Caco-2 (cell line): ENCODE data around the gene TMPRSS3. TPM values are rescaled to one million over a fixed set of nuclear protein-coding genes. Genes with fewer than 3 reads are reported as not detected.

Experiments used
- BruUV-seq: library from RNA; stranded (reverse); fragments of 400-500 nt; replicated peaks from 2 replicates; lab custom pipeline; 2021; lab: Mats Ljungman, UMichigan
- CTCF ChIA-PET: fragments of 300-600 bp; sonication (Branson Sonifier 250); formaldehyde crosslinking; loops from one replicate; lab custom pipeline; 2022; ENCODE audit warnings: antibody characterized with exemption; lab: Charles Lee
- POLR2A ChIA-PET: fragments of 300-600 bp; sonication (Branson Sonifier 250); formaldehyde crosslinking; loops from one replicate; lab custom pipeline; 2022; ENCODE audit warnings: antibody characterized with exemption; lab: Charles Lee
- DNase-seq, 2 experiments: peaks; one replicate each; pipeline versions ENCODE4 v3.0.0 to v3.0.0-alpha.2; 2020 to 2022
- H3K27me3 ChIP-seq: replicated peaks from 2 replicates; pipeline ENCODE4 v1.6.0; 2011; ENCODE audit warnings: low read length; ENCODE audit not compliant: control insufficient read depth, insufficient read depth
- H3K36me3 ChIP-seq: 2 replicates; pipeline ENCODE4 v1.5.1; 2011; ENCODE audit warnings: low read length; ENCODE audit not compliant: control insufficient read depth, insufficient read depth
- H3K4me1 ChIP-seq: fragments of 250-450 bp; sonication (Bioruptor Pico); 2 replicates; pipeline ENCODE4 v1.5.1; 2020; ENCODE audit warnings: mild to moderate bottlenecking
- H3K4me3 ChIP-seq: 2 replicates; pipeline ENCODE4 v1.5.1; 2011; ENCODE audit warnings: low read depth, mild to moderate bottlenecking, control low read depth, low read length
- H3K9me3 ChIP-seq: fragments of 250-450 bp; sonication (Bioruptor Pico); 2 replicates; pipeline ENCODE4 v1.5.1; 2020; ENCODE audit warnings: mild to moderate bottlenecking, moderate library complexity
- H3K27ac Mint-ChIP-seq: one replicate; pipeline ENCODE4 v1.8.0; 2022; ENCODE audit warnings: mixed read lengths; ENCODE audit not compliant: unreplicated experiment
- H3K27me3 Mint-ChIP-seq: one replicate; pipeline ENCODE4 v1.8.0; 2022; ENCODE audit warnings: mixed read lengths; ENCODE audit not compliant: insufficient read depth, unreplicated experiment
- H3K36me3 Mint-ChIP-seq: one replicate; pipeline ENCODE4 v1.8.0; 2022; ENCODE audit warnings: mild to moderate bottlenecking, mixed read lengths; ENCODE audit not compliant: insufficient read depth, unreplicated experiment
- H3K4me1 Mint-ChIP-seq: one replicate; pipeline ENCODE4 v1.8.0; 2022; ENCODE audit warnings: low read depth, mixed read lengths; ENCODE audit not compliant: unreplicated experiment
- H3K4me3 Mint-ChIP-seq: one replicate; pipeline ENCODE4 v1.8.0; 2022; ENCODE audit warnings: mild to moderate bottlenecking, moderate library complexity, mixed read lengths; ENCODE audit not compliant: unreplicated experiment
- H3K9me3 Mint-ChIP-seq: one replicate; pipeline ENCODE4 v1.8.0; 2022; ENCODE audit warnings: mixed read lengths; ENCODE audit not compliant: unreplicated experiment
- intact Hi-C: fragments of 100-400 bp; cut with micrococcal nuclease; formaldehyde crosslinking; loops from one replicate; pipeline ENCODE4 v1.10.0; 2022; ENCODE audit not compliant: unreplicated experiment
- total RNA-seq: library from RNA; stranded (reverse); gene quantifications from 2 replicates; pipeline ENCODE4 v1.2.3, GENCODE V29; 2022
- TF ChIP-seq, protein P1 (sequence below), 2 experiments: fragments of 200-600 bp in 1 of 2; IDR thresholded peaks; 1 replicate in 1 of 2; 2 replicates in 1 of 2; pipeline versions ENCODE4 v1.5.1 to v1.8.0; 2011 to 2022; ENCODE audit warnings: antibody characterized with exemption in 1 of 2, control low read depth in 1 of 2, inconsistent platforms in 1 of 2, low read depth in 1 of 2, low read length in 1 of 2, mild to moderate bottlenecking in 1 of 2, moderate library complexity in 1 of 2; ENCODE audit not compliant: insufficient read depth in 1 of 2, severe bottlenecking in 1 of 2, unreplicated experiment in 1 of 2

The TMPRSS3 gene
- total RNA-seq, 1 experiment from 2014 or later: not detected

DNA sequence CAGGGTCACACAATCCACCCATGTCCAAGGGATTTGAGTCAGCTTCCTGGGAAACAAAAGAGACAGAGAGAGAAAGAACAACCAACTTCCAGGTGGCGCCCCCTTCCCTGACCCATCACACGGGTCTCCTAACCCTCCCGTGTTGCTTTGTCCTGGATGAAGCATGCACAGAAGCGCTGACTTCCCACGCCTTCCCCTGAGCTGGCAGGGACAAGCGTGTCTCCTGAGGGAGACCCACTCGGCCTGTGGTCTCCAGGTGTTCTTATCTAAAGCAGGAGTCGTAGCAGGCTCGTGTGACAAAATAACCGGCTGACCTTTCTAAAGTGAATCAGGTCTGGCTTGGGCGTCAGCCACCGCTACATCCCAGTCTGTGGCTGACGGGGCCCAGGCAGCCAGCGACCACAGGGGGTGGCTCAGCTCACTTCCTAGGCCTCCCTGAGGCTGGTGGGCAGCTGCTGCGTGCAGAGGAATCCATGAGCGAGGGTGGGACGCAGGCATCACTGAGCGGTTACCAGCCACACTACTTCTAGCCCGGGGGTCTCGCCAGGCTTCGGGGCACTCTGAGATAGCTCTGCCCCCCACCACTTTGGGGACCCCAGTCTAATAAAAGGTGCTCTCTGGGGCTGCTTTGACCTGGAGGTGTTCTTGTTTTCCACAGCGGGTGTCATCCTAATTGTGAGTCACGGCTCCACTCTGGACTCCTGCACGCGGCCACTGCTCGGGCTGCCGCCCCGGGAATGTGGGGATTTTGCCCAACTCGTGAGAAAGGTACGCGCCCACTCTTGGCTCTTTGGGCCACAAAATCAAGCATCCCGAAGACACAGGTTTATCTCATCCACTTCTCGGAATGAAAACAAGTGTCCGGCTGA lies 48.3 kb upstream of the TMPRSS3 start:
- POLR2A ChIA-PET: interaction anchor here (0.6 kb wide), 1 partner anchor 210 kb away, joined by 3 read pairs; no protein-coding TSS in a partner anchor

DNA sequence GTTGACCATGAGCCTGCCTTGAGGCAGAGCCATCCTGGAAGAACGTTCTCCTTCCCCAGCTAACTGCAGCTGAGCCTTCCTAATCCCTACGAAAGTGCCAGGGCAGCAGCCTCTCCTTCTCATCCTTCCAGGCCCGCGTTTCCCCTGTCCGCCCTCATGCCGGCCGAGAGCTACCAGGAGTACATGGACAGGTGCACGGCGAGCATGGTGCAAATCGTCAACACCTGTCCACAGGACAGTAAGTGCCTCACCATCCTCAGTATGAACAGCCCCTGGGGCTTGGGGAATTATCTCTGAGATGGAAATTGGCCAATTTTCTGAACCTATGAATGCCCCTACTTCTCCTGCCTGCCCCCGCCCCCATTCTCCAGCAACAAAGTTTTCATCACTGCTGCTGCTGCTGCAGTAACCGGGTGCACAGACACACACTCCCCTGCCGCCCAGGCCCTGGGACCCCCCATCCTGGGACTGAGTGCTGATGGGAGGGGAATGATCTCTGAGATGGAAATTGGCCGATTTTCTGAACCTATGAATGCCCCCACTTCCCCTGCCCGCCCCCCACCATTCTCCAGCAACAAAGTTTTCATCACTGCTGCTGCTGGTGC lies 47.4 kb upstream of the TMPRSS3 start:
- Mint-ChIP-seq H3K9me3 (no peaks in the 10 kb centered on the region), H3K4me3 (no peak overlapping the region), H3K27me3 (no peaks in the 10 kb centered on the region), H3K27ac (no peak overlapping the region), H3K4me1 (no peaks in the 10 kb centered on the region), H3K36me3 (no peaks in the 10 kb centered on the region)
- Histone ChIP-seq H3K27me3 (no peaks in the 10 kb centered on the region; the same call in 1 of the 2 replicates), H3K4me3 (no peak overlapping the region), H3K4me1 (no peaks in the 10 kb centered on the region), H3K36me3 (no peaks in the 10 kb centered on the region), H3K9me3 (no peaks in the 10 kb centered on the region)
- ChIA-PET CTCF (no interaction called here), POLR2A (no interaction called here)
- intact Hi-C loops: no loop called here
- BruUV-seq: no TSS peak
- no peak for DNase-seq
- TF ChIP-seq, protein P1, sequence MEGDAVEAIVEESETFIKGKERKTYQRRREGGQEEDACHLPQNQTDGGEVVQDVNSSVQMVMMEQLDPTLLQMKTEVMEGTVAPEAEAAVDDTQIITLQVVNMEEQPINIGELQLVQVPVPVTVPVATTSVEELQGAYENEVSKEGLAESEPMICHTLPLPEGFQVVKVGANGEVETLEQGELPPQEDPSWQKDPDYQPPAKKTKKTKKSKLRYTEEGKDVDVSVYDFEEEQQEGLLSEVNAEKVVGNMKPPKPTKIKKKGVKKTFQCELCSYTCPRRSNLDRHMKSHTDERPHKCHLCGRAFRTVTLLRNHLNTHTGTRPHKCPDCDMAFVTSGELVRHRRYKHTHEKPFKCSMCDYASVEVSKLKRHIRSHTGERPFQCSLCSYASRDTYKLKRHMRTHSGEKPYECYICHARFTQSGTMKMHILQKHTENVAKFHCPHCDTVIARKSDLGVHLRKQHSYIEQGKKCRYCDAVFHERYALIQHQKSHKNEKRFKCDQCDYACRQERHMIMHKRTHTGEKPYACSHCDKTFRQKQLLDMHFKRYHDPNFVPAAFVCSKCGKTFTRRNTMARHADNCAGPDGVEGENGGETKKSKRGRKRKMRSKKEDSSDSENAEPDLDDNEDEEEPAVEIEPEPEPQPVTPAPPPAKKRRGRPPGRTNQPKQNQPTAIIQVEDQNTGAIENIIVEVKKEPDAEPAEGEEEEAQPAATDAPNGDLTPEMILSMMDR (IDR thresholded peaks at IDR 0.05; ENCODE audit: insufficient read depth in 1 of 2, low read depth in 1 of 2, low read length in 1 of 2, severe bottlenecking in 1 of 2, unreplicated experiment in 1 of 2): no peak

More for the DNA sequence above, 48.3 kb upstream of the TMPRSS3 start:
- intact Hi-C loops: no loop called here
- TF ChIP-seq, protein P1 (IDR thresholded peaks at IDR 0.05; ENCODE audit: insufficient read depth in 1 of 2, low read depth in 1 of 2, low read length in 1 of 2, severe bottlenecking in 1 of 2, unreplicated experiment in 1 of 2): no peak
- H3K4me3 Mint-ChIP-seq: no peak overlapping the region
- DNase-seq: no peak
- H3K9me3 ChIP-seq: no peaks in the 10 kb centered on the region
- H3K4me1 ChIP-seq: no peaks in the 10 kb centered on the region
- H3K9me3 Mint-ChIP-seq: no peaks in the 10 kb centered on the region
- no peak overlapping the region for H3K4me3 ChIP-seq
- no peaks in the 10 kb centered on the region for H3K36me3 ChIP-seq
- no peaks in the 10 kb centered on the region for H3K4me1 Mint-ChIP-seq
- no TSS peak for BruUV-seq
- H3K36me3 Mint-ChIP-seq: no peaks in the 10 kb centered on the region
- CTCF ChIA-PET: interaction anchor here (0.6 to 0.7 kb wide), 2 partner anchors 66 to 134 kb away, joined by 3 to 7 read pairs; no protein-coding TSS in a partner anchor
- no peak overlapping the region for H3K27ac Mint-ChIP-seq
- H3K27me3 Mint-ChIP-seq: no peaks in the 10 kb centered on the region
- H3K27me3 ChIP-seq: no peaks in the 10 kb centered on the region; the same call in 1 of the 2 replicates

DNA sequence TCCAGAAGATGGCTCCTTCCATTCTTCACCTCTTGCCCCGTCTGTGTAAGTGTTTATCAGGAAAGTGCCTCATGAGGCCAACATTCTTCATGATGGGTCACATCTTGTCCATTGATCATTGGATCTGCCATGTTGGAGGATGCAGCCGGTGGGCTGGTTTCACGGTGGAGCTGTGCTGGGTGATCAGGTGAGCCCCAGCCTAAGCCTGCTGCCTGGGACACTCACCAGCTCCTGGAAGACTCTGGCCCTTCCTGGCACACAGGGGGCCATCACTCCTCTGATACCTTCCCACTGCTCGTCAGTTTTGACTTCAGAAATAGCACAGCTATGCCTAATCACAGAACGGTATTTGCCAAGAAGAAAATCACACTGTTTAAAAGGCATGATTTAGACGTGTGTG lies 46.1 kb upstream of the TMPRSS3 start:
- Mint-ChIP-seq H3K4me1 (no peaks in the 10 kb centered on the region), H3K9me3 (no peaks in the 10 kb centered on the region), H3K4me3 (no peak overlapping the region), H3K27me3 (no peaks in the 10 kb centered on the region), H3K27ac (no peak overlapping the region), H3K36me3 (no peaks in the 10 kb centered on the region)
- ChIA-PET POLR2A (no interaction called here), CTCF (no interaction called here)
- H3K27me3 ChIP-seq: no peaks in the 10 kb centered on the region; the same call in 1 of the 2 replicates
- H3K36me3 ChIP-seq: no peaks in the 10 kb centered on the region
- no peaks in the 10 kb centered on the region for H3K9me3 ChIP-seq
- no peaks in the 10 kb centered on the region for H3K4me1 ChIP-seq
- DNase-seq: no peak
- TF ChIP-seq, protein P1 (IDR thresholded peaks at IDR 0.05; ENCODE audit: insufficient read depth in 1 of 2, low read depth in 1 of 2, low read length in 1 of 2, severe bottlenecking in 1 of 2, unreplicated experiment in 1 of 2): no peak
- intact Hi-C loops: no loop called here
- no peak overlapping the region for H3K4me3 ChIP-seq
- no TSS peak for BruUV-seq
